Left ventricle myocardium inferior (tissue), 1 donor: ENCODE measurements around the gene ZNF107. TPM values are rescaled to one million over a fixed set of nuclear protein-coding genes. Genes with fewer than 3 reads are reported as not detected.
"Not testable (repeated sequence)": the region's sequence is repeated elsewhere in the genome, so short reads cannot be mapped to it uniquely, and the experiment has no call there.

Source experiments
- DNase-seq: peaks from one replicate; pipeline ENCODE4 v3.0.0-alpha.2; 2020
- H3K27ac ChIP-seq: fragments of 200-600 bp; replicated peaks from 2 replicates; pipeline ENCODE4 v1.8.0; 2021
- H3K27me3 ChIP-seq: fragments of 200-600 bp; 2 replicates; pipeline ENCODE4 v1.8.0; 2021; ENCODE audit warnings: low read depth
- H3K36me3 ChIP-seq: fragments of 200-600 bp; 2 replicates; pipeline ENCODE4 v1.8.0; 2021
- H3K4me1 ChIP-seq: fragments of 200-600 bp; 2 replicates; pipeline ENCODE4 v1.8.0; 2021
- H3K4me3 ChIP-seq: fragments of 200-600 bp; 2 replicates; pipeline ENCODE4 v1.8.0; 2021; ENCODE audit warnings: mild to moderate bottlenecking, moderate library complexity
- H3K9me3 ChIP-seq: fragments of 200-600 bp; replicated peaks from 2 replicates; pipeline ENCODE4 v1.8.0; 2021
- intact Hi-C: fragments of 100-400 bp; cut with micrococcal nuclease; formaldehyde crosslinking; loops from one replicate; pipeline ENCODE4 v1.11.0; 2022
- total RNA-seq: library from RNA; stranded (reverse); fragmentation: NEBNext Ultra II Directional; extraction: Animal tissue kit (Norgen Biotek cat#: 25700); gene quantifications from one replicate; pipeline ENCODE4 v1.2.1, GENCODE V29; 2021
- TF ChIP-seq, protein P1 (sequence below): fragments of 200-600 bp; IDR thresholded peaks from 2 replicates; pipeline ENCODE4 v1.8.0; 2021; ENCODE audit warnings: antibody characterized with exemption, mild to moderate bottlenecking, borderline replicate concordance
- donor health status: DM: no; HTN: yes; CAD: no; lungs with severe emphysema.

ZNF107 gene
- total RNA-seq, 1 donor from 2014 or later: 1.4 TPM

DNA sequence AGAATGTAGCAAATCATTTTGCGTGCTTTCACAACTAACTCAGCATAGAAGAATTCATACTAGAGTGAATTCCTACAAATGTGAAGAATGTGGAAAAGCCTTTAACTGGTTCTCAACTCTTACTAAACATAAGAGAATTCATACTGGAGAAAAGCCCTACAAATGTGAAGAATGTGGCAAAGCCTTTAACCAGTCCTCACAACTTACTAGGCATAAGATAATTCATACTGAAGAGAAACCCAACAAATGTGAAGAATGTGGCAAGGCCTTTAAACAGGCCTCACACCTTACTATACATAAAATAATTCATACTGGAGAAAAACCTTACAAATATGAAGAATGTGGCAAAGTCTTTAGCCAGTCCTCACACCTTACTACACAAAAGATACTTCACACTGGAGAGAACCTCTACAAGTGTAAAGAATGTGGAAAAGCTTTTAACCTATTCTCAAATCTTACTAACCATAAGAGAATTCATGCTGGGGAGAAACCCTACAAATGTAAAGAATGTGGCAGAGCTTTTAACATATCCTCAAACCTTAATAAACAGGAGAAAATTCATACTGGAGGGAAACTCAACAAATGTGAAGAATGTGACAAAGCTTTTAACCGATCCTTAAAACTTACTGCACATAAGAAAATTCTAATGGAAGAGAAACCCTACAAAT, 40.8 kb downstream of the ZNF107 start:
- Histone ChIP-seq H3K9me3 (peaks cover 100% of the 10 kb centered on the region), H3K4me1 (no peaks in the 10 kb centered on the region), H3K4me3 (no peak overlapping the region), H3K27me3 (no peaks in the 10 kb centered on the region), H3K27ac (no peak overlapping the region), H3K36me3 (peaks cover 58% of the 10 kb centered on the region)
- intact Hi-C loops: no loop called here
- TF ChIP-seq, protein P1, sequence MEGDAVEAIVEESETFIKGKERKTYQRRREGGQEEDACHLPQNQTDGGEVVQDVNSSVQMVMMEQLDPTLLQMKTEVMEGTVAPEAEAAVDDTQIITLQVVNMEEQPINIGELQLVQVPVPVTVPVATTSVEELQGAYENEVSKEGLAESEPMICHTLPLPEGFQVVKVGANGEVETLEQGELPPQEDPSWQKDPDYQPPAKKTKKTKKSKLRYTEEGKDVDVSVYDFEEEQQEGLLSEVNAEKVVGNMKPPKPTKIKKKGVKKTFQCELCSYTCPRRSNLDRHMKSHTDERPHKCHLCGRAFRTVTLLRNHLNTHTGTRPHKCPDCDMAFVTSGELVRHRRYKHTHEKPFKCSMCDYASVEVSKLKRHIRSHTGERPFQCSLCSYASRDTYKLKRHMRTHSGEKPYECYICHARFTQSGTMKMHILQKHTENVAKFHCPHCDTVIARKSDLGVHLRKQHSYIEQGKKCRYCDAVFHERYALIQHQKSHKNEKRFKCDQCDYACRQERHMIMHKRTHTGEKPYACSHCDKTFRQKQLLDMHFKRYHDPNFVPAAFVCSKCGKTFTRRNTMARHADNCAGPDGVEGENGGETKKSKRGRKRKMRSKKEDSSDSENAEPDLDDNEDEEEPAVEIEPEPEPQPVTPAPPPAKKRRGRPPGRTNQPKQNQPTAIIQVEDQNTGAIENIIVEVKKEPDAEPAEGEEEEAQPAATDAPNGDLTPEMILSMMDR: no peak
- no peak for DNase-seq

DNA sequence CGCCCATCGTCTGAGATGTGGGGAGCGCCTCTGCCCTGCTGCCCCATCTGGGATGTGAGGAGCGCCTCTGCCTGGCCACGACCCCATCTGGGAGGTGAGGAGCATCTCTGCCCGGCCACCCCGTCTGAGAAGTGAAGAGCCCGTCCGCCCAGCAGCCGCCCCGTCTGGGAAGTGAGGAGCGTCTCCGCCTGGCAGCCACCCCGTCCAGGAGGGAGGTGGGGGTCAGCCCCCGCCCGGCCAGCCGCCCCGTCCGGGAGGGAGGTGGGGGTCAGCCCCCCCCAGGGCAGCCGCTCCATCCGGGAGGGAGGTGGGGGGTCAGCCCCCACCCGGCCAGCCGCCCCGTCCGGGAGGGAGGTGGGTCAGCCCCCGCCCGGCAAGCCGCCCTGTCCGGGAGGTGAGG, 52.0 kb downstream of the ZNF107 start:
- H3K4me3 ChIP-seq, DNase-seq: not testable (repeated sequence)

DNA sequence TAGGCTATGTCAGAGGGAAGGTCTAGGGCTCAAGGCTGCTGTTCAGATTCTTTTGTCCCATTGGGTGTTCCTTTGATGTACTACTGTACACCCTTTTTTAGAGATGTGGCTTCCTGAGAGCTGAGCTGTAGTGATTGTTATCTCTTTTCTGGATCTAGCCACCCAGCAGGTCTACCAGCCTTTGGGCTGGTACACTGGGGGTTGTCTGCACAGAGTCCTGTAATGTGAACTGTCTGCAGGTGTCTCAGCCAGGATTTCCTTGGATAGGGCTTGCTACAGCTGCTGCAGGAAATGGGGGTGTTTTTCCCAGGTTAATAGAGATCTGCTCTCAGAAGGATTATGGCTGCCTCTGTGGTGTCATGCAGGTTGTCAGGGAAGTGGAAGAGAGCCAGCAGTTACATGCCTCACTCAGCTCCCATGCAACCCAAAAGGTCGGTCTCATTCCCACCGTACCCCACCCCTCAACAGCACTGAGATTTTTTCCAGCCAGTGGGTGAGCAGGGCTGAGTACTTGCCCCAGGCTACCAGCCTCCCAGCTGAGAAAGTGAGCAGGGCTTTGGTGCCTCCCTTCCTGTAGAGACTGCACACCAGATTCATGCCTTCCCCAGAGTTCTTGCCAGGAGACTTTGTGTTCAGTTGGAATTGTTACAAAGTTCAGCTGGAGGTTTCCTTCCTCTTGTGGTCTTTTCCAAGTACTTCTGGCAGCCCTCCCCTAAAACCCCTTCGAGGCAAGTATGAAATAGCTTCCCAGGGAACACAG, 63.3 kb downstream of the ZNF107 start:
- no peak for DNase-seq
- Histone ChIP-seq H3K4me1 (no peaks in the 10 kb centered on the region), H3K27ac (no peak overlapping the region), H3K9me3 (peaks cover 56% of the 10 kb centered on the region), H3K27me3 (no peaks in the 10 kb centered on the region), H3K36me3 (no peaks in the 10 kb centered on the region), H3K4me3 (no peak overlapping the region)
- TF ChIP-seq, protein P1: no peak
- intact Hi-C loops: no loop called here

More for the DNA sequence above, 52.0 kb downstream of the ZNF107 start:
- H3K27me3 ChIP-seq, intact Hi-C loops, H3K27ac ChIP-seq, H3K36me3 ChIP-seq, H3K4me1 ChIP-seq: not testable (repeated sequence)
- H3K9me3 ChIP-seq: peaks cover 51% of the 10 kb centered on the region

DNA sequence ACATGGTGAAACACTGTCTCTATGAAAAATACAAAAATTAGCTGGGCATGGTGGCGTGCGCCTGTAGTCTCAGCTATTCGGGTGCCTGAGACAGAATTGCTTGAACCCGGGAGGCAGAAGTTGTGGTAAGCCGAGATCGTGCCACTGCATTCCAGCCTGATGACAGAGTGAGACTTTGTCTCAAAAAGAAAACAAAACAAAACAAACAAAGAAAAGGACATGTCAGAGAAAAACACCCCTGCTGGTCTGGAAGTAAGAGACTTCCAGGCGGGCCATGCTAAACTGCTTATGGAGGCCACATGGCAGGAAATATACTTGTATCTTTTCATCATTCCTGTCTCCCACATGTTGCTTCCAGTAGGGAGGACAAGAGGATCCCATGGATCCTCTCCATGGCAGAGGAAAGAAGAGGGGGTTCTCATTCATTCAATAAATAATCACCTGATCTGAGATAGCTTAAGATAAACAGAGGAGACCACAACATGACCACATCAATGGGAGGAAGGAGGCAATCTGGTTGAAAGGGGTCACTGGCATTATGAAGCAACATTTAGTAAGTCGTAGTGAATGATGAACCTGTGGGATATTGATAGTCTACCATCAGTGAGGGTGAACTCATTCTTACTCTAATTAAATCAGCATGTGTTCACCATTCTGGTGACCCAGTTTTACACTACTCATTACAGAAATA, 67.8 kb downstream of the ZNF107 start:
- Histone ChIP-seq H3K27me3 (no peaks in the 10 kb centered on the region), H3K4me3 (no peak overlapping the region), H3K27ac (no peak overlapping the region), H3K36me3 (no peaks in the 10 kb centered on the region), H3K4me1 (no peaks in the 10 kb centered on the region), H3K9me3 (peaks cover 26% of the 10 kb centered on the region)
- intact Hi-C loops: no loop called here
- DNase-seq: no peak
- TF ChIP-seq, protein P1: no peak

DNA sequence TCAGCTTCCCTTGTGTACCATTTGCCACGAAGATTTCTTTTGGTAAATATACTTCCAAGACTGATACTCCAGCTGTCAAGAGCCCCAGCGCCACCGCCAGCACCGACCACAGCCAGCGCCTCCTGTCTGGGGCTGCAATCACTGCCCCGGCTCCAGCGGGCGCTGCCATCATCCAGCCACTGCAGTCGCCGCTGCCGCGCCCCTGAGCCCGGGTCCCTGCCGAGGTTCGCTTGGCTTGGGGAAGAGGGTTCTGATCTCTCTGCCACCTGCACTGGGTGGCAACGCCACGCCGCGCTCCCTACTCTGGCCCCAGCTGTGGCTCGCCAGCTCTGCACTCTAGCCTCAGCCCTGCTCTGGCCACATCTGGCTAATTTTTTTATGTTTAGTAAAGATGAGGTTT, 70.6 kb downstream of the ZNF107 start:
- Histone ChIP-seq H3K4me3 (no peak overlapping the region), H3K36me3 (no peaks in the 10 kb centered on the region), H3K27me3 (no peaks in the 10 kb centered on the region), H3K27ac (no peak overlapping the region), H3K4me1 (no peaks in the 10 kb centered on the region), H3K9me3 (peaks cover 7% of the 10 kb centered on the region)
- intact Hi-C loops: no loop called here
- TF ChIP-seq, protein P1: no peak
- DNase-seq: no peak

DNA sequence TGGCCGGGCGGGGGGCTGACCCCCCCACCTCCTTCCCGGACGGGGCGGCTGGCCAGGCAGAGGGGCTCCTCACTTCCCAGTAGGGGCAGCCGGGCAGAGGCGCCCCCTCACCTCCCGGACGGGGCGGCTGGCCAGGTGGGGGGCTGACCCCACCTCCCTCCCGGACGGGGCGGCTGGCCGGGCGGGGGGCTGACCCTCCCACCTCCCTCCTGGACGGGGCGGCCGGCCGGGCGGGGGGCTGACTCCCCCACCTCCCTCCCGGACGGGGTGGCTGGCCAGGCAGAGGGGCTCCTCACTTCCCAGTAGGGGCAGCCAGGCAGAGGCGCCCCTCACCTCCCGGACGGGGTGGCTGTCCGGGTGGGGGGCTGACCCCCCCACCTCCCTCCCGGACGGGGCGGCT, 72.5 kb downstream of the ZNF107 start:
- intact Hi-C loops, H3K36me3 ChIP-seq, H3K4me1 ChIP-seq, H3K9me3 ChIP-seq, H3K27ac ChIP-seq, H3K4me3 ChIP-seq, H3K27me3 ChIP-seq, DNase-seq: not testable (repeated sequence)

DNA sequence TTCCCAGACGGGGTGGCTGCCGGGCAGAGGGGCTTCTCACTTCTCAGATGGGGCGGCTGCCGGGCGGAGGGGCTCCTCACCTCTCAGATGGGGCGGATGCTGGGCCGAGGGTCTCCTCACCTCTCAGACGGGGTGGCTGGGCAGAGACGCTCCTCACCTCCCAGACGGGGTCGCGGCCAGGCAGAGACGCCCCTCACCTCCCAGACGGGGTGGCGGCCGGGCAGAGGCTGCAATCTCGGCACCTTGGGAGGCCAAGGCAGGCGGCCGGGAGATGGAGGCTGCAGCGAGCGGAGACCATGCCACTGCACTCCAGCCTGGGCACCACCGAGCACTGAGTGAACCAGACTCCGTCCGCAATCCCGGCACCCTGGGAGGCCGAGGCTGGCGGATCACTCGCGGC, 73.0 kb downstream of the ZNF107 start:
- H3K36me3 ChIP-seq, H3K9me3 ChIP-seq, H3K27ac ChIP-seq, H3K4me3 ChIP-seq, H3K4me1 ChIP-seq, intact Hi-C loops, DNase-seq, H3K27me3 ChIP-seq: not testable (repeated sequence)
